ENCODE measurements around the gene PHETA2.
A peak's percentile ranks its signal among the peaks of the same experiment; 100 is the strongest.
"Not testable (repeated sequence)": the region's sequence is repeated elsewhere in the genome, so short reads cannot be mapped to it uniquely, and the experiment has no call there.

The PHETA2 gene

GRCh38 chr22:42084874-42085273 is 10.8 kb downstream of the PHETA2 start:
- Histone ChIP-seq H3K36me3 (ENCODE audit: control insufficient read depth, insufficient read depth, low read length) (peaks cover 26% of the 10 kb centered on the region), H3K27me3 (ENCODE audit: control insufficient read depth, insufficient read depth, low read length) (no peaks in the 10 kb centered on the region)

DNA sequence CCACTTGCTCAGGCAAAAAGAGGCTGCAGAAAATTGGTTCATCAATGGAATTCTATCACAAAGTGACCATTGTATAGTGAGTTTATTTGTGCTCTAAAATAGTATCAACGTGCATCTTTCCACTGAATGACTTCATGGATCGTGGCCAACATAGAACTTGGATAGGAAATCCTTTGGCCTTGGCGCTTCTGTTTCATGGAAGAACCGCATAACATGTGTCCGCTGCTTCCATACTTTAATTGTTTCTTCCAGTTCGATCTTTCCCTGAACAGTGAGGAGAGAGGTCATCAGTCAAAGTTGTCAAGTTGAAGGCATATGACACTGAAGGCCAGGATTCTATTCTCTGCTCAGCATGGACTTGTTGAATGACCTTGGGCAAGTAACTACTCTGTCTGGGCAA is 12.0 kb downstream of the PHETA2 start:
- Histone ChIP-seq H3K27me3 (ENCODE audit: control insufficient read depth, insufficient read depth, low read length) (no peaks in the 10 kb centered on the region), H3K9ac (ENCODE audit: low read depth, low read length) (no peak overlapping the region), H3K4me3 (ENCODE audit: low read depth, low read length) (no peak overlapping the region), H3K9me3 (ENCODE audit: control insufficient read depth, insufficient read depth, low read length) (no peaks in the 10 kb centered on the region), H3K36me3 (ENCODE audit: control insufficient read depth, insufficient read depth, low read length) (peaks cover 30% of the 10 kb centered on the region), H3K4me1 (ENCODE audit: control insufficient read depth, insufficient read depth, low read length) (no peaks in the 10 kb centered on the region)

More at GRCh38 chr22:42084874-42085273, 10.8 kb downstream of the PHETA2 start:
- H3K9ac ChIP-seq (ENCODE audit: low read depth, low read length), result no peak overlapping the region
- H3K4me3 ChIP-seq (ENCODE audit: low read depth, low read length), result no peak overlapping the region
- H3K4me1 ChIP-seq (ENCODE audit: control insufficient read depth, insufficient read depth, low read length), result no peaks in the 10 kb centered on the region
- no peaks in the 10 kb centered on the region for H3K9me3 ChIP-seq (ENCODE audit: control insufficient read depth, insufficient read depth, low read length)

DNA sequence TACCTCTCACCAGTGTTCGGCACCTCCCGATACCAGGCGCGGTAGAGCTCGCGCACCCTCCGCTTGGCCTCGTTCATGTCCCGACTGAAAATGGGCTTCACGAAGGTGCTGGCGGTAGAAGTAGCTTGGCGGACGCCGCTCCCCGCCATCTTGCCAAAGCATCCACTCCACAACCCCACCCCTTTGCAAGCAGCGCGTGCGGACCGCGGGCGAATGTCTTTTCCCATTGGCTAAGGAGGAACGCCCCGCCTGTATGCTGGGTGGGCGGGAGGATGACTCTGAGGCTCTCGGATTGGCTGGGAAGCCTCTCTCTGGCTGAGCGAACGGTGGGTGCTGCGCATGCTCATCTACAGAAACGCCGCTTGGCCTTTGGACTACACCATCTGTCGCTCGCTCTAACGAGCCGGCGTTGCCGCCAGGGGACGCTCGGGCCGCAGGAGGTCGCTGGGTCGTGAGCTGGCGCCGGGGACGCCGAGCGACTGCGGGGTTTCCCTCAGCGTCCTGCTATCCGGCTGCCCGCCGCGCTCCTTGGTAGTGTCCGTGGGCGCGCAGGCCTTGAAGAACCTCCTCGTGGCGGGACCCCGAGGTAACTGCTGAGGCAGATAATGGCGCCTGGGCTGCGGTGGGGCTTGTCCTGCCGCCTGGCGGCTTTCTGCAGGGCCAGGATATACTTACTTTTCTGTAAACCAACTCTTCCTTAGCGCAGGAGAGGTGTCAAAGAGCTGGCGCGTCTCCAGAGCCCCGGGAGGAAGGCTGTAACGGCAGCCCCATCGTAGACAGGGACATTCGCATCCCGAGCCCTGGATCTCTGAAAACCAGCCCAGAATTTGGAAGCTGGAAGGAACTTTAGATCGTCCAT is 16.8 kb downstream of the PHETA2 start, which contains the start of gene NDUFA6:
NDUFA6 (minus strand) TSS at position 177 of the 859 bp plus-strand sequence; CDS start at position 149, 28 bp downstream.
- Histone ChIP-seq H3K4me1 (ENCODE audit: control insufficient read depth, insufficient read depth, low read length) (peaks cover 3% of the 10 kb centered on the region), H3K36me3 (ENCODE audit: control insufficient read depth, insufficient read depth, low read length) (peaks cover 16% of the 10 kb centered on the region), H3K4me3 (ENCODE audit: low read depth, low read length) (peak within 1 kb of the TSS; percentile 98), H3K9ac (ENCODE audit: low read depth, low read length) (peak within 1 kb of the TSS; percentile 90), H3K9me3 (ENCODE audit: control insufficient read depth, insufficient read depth, low read length) (no peaks in the 10 kb centered on the region), H3K27me3 (ENCODE audit: control insufficient read depth, insufficient read depth, low read length) (peaks cover 3% of the 10 kb centered on the region)

GRCh38 chr22:42091455-42091782 is 17.4 kb downstream of the PHETA2 start:
- H3K4me3 ChIP-seq (ENCODE audit: low read depth, low read length), result peak overlapping the region; percentile 98
- H3K36me3 ChIP-seq (ENCODE audit: control insufficient read depth, insufficient read depth, low read length), result peaks cover 11% of the 10 kb centered on the region
- H3K9me3 ChIP-seq (ENCODE audit: control insufficient read depth, insufficient read depth, low read length), result no peaks in the 10 kb centered on the region
- H3K4me1 ChIP-seq (ENCODE audit: control insufficient read depth, insufficient read depth, low read length), result peaks cover 3% of the 10 kb centered on the region
- H3K9ac ChIP-seq (ENCODE audit: low read depth, low read length), result peak overlapping the region; percentile 70
- H3K27me3 ChIP-seq (ENCODE audit: control insufficient read depth, insufficient read depth, low read length), result peaks cover 3% of the 10 kb centered on the region

GRCh38 chr22:42101199-42101598 is 27.2 kb downstream of the PHETA2 start:
- Histone ChIP-seq H3K9me3 (ENCODE audit: control insufficient read depth, insufficient read depth, low read length) (peaks cover 4% of the 10 kb centered on the region), H3K4me3 (ENCODE audit: low read depth, low read length) (no peak overlapping the region), H3K36me3 (ENCODE audit: control insufficient read depth, insufficient read depth, low read length) (no peaks in the 10 kb centered on the region), H3K27me3 (ENCODE audit: control insufficient read depth, insufficient read depth, low read length) (no peaks in the 10 kb centered on the region), H3K9ac (ENCODE audit: low read depth, low read length) (no peak overlapping the region), H3K4me1 (ENCODE audit: control insufficient read depth, insufficient read depth, low read length) (no peaks in the 10 kb centered on the region)

- H3K9ac ChIP-seq (ENCODE audit: low read depth, low read length); H3K4me3 ChIP-seq (ENCODE audit: low read depth, low read length); H3K9me3 ChIP-seq (ENCODE audit: control insufficient read depth, insufficient read depth, low read length); H3K27me3 ChIP-seq (ENCODE audit: control insufficient read depth, insufficient read depth, low read length); H3K36me3 ChIP-seq (ENCODE audit: control insufficient read depth, insufficient read depth, low read length); H3K4me1 ChIP-seq (ENCODE audit: control insufficient read depth, insufficient read depth, low read length): not testable (repeated sequence)
Observed at GRCh38 chr22:42104332-42104860, 30.3 kb downstream of the PHETA2 start.

DNA sequence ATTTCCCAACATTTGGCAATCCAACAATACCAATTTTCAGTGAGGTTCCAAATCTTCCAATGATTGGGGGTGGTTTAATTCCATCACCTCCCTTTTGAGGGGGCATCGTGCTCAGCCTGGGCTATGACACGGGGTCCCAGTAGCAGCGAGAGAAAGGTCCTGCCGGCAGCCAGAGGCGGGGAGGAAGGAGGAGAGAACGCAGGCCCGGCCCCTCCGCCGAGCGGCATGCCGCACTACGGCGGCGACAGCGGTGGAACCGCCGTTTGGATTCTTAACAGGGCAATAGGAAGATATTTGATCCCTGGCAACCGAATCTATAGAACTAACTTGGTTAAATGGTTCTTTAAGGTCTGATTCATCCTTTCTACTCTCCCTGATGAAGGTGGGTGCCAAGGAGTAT is 34.8 kb downstream of the PHETA2 start:
- Histone ChIP-seq H3K27me3 (ENCODE audit: control insufficient read depth, insufficient read depth, low read length) (peaks cover 5% of the 10 kb centered on the region), H3K9me3 (ENCODE audit: control insufficient read depth, insufficient read depth, low read length) (peaks cover 4% of the 10 kb centered on the region), H3K4me3 (ENCODE audit: low read depth, low read length) (no peak overlapping the region), H3K4me1 (ENCODE audit: control insufficient read depth, insufficient read depth, low read length) (no peaks in the 10 kb centered on the region), H3K9ac (ENCODE audit: low read depth, low read length) (no peak overlapping the region), H3K36me3 (ENCODE audit: control insufficient read depth, insufficient read depth, low read length) (no peaks in the 10 kb centered on the region)

DNA sequence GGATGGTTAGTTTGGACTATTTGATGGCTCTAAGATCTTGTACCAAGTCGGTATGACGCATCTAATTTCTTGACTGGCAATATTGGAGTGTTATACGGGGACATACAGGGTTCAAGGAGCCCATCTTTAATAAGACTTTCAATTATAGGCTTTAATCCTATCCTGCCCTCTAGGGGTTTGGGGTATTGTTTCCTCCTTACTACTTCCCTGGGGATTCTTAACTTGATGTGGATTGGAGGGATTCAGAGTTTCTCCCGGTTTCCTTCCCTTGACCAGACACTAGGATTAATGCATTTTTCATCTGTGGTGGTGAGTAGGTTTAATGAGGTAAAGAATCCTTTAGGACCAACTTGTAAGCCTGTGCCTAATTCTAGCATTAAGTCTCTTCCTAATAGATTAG is 37.8 kb downstream of the PHETA2 start:
- H3K4me3 ChIP-seq (ENCODE audit: low read depth, low read length), result no peak overlapping the region
- peaks cover 5% of the 10 kb centered on the region for H3K27me3 ChIP-seq (ENCODE audit: control insufficient read depth, insufficient read depth, low read length)
- no peak overlapping the region for H3K9ac ChIP-seq (ENCODE audit: low read depth, low read length)
- H3K36me3 ChIP-seq (ENCODE audit: control insufficient read depth, insufficient read depth, low read length), result no peaks in the 10 kb centered on the region
- H3K4me1 ChIP-seq (ENCODE audit: control insufficient read depth, insufficient read depth, low read length), result no peaks in the 10 kb centered on the region
- peaks cover 6% of the 10 kb centered on the region for H3K9me3 ChIP-seq (ENCODE audit: control insufficient read depth, insufficient read depth, low read length)

DNA sequence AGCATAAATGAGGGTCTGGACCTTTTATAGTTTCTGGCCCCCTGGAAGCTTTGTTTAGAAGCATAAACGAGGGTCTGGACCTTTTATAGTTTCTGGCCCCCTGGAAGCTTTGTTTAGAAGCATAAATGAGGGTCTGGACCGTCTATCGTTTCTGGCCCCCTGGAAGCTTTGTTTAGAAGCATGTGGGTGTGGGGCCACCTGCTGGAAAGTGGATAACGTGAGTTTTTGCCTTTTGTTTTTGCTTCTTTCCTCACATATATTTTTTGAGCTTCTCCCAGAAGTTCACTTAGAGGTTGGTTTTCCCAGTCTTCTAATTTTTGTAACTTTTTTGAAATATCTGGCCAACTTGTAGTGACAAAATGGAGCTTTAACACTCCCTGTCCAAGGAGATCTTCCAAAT is 38.7 kb downstream of the PHETA2 start:
- H3K9ac ChIP-seq (ENCODE audit: low read depth, low read length); H3K27me3 ChIP-seq (ENCODE audit: control insufficient read depth, insufficient read depth, low read length); H3K4me1 ChIP-seq (ENCODE audit: control insufficient read depth, insufficient read depth, low read length); H3K36me3 ChIP-seq (ENCODE audit: control insufficient read depth, insufficient read depth, low read length); H3K4me3 ChIP-seq (ENCODE audit: low read depth, low read length); H3K9me3 ChIP-seq (ENCODE audit: control insufficient read depth, insufficient read depth, low read length): not testable (repeated sequence)

DNA sequence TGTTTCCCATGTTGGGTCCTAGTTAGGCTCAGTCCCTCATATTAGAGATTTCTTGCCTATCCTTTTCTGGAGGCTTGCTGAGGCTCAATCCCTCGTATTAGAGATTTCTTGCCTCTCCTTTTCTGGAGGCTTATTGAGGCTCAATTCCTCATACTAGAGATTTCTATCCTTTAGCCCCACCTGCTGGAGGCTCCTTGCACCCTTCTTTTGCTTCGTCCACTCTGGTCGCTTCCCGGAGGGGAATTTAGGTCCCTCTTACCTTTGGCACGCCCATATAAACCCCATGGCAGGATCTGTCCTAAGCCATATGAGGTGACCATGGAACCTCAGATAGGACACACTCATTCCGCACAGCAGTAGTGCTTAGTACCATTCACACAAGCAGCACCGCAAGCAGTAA is 40.7 kb downstream of the PHETA2 start:
- H3K9ac ChIP-seq (ENCODE audit: low read depth, low read length), result no peak overlapping the region
- no peaks in the 10 kb centered on the region for H3K36me3 ChIP-seq (ENCODE audit: control insufficient read depth, insufficient read depth, low read length)
- H3K9me3 ChIP-seq (ENCODE audit: control insufficient read depth, insufficient read depth, low read length), result peaks cover 6% of the 10 kb centered on the region
- peaks cover 2% of the 10 kb centered on the region for H3K27me3 ChIP-seq (ENCODE audit: control insufficient read depth, insufficient read depth, low read length)
- H3K4me1 ChIP-seq (ENCODE audit: control insufficient read depth, insufficient read depth, low read length), result no peaks in the 10 kb centered on the region
- H3K4me3 ChIP-seq (ENCODE audit: low read depth, low read length), result no peak overlapping the region

DNA sequence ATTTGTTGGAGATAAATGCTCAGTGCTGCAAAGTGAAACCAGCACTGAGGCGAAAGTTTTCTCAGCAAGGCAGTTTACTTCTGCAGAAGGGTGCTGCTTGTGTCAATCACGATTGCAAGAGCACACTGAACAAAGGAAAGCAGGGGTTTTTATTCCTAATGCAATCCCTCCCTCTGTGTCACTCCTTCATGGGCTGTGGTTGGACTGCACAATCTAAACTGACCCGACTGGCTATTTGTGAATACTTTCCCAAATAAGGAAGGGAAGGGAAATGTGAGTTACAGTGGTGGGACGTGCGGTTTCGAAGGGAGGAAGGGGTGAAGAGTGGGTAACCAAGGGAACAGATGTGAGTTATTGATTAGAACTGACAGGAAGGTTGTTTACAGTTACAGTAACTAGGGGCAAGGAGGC is 41.4 kb downstream of the PHETA2 start:
- not testable (repeated sequence) for H3K9ac ChIP-seq (ENCODE audit: low read depth, low read length); H3K4me1 ChIP-seq (ENCODE audit: control insufficient read depth, insufficient read depth, low read length); H3K4me3 ChIP-seq (ENCODE audit: low read depth, low read length); H3K27me3 ChIP-seq (ENCODE audit: control insufficient read depth, insufficient read depth, low read length); H3K9me3 ChIP-seq (ENCODE audit: control insufficient read depth, insufficient read depth, low read length); H3K36me3 ChIP-seq (ENCODE audit: control insufficient read depth, insufficient read depth, low read length)

DNA sequence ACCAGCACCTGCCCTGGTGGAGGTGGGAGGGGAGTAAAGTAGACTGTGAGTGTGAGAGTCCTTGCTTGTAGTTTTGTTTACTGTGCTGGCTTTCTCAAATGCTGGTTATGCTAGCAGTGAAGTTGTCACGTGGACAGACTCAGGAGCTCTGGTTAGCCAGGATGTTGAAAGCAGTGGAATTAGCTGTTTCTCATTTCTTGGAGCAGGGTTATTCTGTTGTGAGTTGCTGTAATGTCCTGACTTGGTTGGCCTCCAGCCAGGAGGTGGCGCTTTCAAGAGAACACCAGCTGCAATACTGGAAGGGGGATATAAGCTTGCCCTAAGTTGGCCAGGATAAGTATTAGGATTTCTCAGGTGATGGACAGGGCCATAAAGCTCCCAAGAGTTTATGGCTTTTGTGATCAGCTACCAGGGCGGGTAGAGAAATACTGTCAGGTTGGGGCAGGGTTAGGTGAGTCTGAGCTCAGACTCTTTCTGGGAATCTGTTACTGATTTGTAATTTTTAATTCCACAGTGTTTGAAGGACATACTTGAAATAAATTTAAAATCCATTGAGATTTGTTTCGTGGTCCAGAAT is 42.9 kb downstream of the PHETA2 start:
- H3K4me3 ChIP-seq (ENCODE audit: low read depth, low read length), result no peak overlapping the region
- H3K9ac ChIP-seq (ENCODE audit: low read depth, low read length), result no peak overlapping the region
- H3K9me3 ChIP-seq (ENCODE audit: control insufficient read depth, insufficient read depth, low read length), result peaks cover 6% of the 10 kb centered on the region
- H3K4me1 ChIP-seq (ENCODE audit: control insufficient read depth, insufficient read depth, low read length), result no peaks in the 10 kb centered on the region
- no peaks in the 10 kb centered on the region for H3K36me3 ChIP-seq (ENCODE audit: control insufficient read depth, insufficient read depth, low read length)
- H3K27me3 ChIP-seq (ENCODE audit: control insufficient read depth, insufficient read depth, low read length), result peaks cover 2% of the 10 kb centered on the region
